ENCODE measurements around the gene TMEM225.
"Not testable (repeated sequence)": the region's sequence is repeated elsewhere in the genome, so short reads cannot be mapped to it uniquely, and the experiment has no call there.

TMEM225 gene, protein sequence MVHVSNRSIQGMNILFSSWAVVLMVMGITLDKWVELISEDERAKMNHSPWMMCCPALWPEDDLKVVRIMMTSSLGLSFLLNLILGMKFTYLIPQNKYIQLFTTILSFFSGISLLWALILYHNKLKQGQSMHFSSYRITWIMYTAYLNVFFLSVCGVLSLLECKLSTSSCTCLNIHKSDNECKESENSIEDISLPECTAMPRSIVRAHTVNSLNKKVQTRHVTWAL

DNA sequence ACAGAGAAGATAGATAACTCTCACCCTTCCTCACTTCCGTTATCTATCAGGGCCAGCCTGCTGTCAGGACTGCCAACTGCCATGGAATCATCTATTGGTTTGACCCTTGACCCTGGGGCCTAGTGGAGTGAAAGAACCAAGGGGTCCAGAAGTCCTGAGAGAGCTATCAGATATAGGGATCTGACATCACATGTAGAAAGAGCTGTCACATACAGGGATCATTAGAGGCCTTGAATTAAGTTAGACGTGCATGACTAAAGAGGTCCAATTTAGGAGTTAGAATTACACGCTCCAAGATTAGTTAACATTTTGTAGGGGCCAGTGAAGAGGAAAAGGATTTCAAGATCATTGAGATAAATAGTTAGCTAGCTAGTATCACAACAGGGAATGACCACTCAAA, at the start of gene TMEM225:
Gene TMEM225 (minus strand): TSS at position 101 of the 400 bp plus-strand sequence. CDS start 245 bp downstream, outside the sequence.
- DNase-seq, result no peak

DNA sequence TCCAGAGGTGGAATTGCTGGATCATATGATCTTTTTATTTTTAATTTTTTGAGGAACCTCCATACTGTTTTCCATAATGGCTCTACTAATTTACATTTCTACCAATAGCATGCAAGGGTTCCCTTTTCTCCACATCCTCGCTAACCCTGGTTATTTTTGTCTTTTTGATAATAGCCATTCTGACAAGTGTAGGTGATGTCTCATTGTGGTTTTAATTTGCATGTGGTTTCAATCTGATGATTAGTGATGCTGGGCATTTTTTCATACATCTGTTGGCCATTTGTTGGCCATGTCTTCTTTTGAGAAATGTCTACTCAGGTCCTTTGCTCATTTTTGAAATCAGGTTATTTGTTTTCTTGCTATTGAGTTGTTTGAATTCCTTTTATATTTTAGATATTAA, 38.6 kb upstream of the TMEM225 start:
- no peak for DNase-seq

DNA sequence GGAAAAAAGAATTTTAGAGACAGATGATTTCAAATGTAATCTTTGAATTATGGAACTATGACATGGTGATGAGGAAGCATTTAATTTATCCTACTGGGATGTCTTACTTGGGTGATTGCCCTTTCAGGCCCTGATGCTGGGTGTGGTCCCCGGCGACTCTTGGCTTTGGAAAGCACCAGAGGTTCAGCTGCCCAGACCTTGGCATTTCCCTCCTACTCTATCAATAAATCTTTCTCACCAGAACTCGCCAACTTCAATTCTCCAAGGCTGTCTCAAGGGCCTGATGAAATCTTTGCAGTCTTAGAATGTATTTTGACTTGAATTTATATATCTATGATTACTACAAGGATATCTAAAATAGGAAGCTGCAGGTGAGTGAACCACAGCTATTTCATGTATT, 35.5 kb upstream of the TMEM225 start:
- no peak for DNase-seq

DNA sequence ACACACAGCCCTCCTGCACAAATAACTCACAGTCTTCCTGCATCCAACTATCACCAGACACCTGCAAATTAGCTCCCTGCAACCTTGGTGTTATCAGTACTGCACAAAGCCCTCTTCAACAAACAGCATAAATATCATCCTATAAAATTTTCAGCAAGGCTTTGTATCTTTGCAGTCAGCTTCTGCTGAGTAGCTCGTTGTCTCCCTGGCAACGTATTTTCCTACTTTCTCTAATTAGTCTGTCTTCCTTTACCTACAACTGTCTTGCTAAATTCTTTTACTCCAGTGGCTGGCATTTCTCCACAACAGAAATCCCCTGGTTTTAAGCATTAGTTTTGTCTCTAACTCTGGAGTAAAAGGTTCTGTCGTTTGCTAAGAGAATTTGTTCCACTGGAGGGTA, 20.4 kb upstream of the TMEM225 start:
- DNase-seq, result no peak

DNA sequence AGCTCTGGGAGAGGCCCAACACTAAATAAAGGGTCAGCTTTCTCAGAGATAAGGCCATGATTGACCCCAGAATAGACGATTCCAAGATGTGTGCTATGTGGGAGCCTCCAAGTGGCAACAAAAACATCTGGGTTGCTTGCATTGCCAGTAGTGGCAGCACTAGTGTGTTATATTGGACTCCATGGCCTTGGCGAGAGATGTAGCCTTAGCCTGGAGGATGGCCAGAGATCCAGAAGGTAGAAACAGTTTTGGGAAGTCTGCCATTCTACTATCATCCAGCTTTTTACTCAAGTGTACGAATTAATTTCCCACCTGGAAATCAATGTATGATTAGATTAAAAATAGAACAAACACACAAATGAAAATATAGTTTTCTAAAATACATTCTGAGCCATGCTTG, 19.5 kb upstream of the TMEM225 start:
- DNase-seq, result no peak

DNA sequence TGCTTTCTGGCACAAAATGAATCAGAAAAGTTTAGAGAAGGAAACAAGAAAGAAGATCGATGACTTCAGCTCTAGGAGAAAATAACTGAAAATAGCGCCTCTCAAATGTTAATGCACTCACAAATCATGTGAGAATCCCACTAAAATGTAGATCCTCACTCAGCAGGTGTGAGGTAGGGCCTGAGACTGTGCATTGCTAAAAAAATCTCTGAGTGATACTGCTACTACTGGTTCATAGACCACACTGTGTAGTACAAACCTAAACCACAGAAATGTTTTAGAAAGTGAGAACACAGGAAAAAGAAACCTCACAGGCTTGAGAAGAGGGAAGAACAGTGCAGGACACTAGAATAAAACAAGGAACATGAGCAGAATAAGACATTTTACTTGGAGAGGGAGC, 18.5 kb upstream of the TMEM225 start:
- DNase-seq, result no peak

DNA sequence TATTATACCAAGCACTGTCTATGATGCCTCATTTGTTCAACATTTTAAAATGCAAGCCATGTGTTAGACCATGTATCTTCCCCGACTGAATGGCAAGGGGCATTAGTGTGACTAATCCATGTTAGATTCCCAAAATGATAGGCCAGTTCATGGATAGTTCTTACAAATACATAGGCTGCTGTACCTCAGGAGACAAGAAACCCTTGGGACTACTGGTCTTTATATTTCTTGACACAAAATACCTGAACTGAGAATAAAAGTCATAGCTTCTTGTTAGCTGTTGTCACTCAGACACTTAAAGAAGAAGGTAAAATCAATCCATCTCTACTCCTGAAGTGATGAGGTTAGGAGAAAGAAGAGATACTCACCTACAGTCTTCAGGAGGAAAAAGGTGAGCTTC, 16.4 kb upstream of the TMEM225 start, which contains the start of gene OR8D4:
Gene OR8D4 (plus strand): TSS at position 301 of the 400 bp plus-strand sequence. CDS start 4,265 bp downstream, outside the sequence.
- no peak for DNase-seq

DNA sequence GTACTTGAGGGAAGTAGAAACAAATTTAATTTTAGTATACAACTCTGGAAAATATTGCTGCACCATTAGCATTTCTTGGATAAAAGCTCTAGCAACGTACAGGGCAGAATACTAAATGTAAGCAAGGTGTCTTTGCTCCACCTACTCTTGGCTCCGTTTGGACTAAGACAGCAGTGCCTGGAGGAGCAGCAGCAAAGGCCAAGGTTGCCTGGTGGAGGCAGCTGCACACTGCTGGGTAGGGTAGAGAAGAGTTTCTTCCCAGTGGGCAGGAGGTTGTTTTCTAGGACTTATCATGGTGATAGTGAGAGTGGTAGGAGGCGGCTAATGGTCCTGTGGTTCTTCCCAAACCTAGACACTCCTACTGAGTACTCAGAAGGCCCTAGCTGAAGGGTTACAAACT, 14.3 kb upstream of the TMEM225 start:
- DNase-seq, result no peak

DNA sequence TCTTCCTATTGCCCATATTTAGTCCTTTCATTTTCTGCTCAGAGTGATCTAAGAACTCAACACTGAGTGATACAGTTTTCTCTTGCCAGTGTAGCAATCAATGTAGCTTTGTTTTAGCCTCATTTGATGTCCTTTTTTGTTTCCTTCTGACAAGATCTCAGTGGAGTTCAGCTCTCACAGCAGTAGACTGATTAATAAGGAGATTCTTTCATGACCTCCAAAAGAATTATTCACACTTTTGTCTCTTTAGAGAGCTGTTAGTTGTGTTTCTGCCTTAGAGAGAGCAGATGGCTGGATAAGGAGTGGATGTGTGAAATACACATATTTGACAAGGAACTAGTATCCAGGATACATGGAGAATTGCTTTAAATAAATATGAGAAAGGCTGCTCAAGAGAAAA, 6.6 kb upstream of the TMEM225 start:
- no peak for DNase-seq

DNA sequence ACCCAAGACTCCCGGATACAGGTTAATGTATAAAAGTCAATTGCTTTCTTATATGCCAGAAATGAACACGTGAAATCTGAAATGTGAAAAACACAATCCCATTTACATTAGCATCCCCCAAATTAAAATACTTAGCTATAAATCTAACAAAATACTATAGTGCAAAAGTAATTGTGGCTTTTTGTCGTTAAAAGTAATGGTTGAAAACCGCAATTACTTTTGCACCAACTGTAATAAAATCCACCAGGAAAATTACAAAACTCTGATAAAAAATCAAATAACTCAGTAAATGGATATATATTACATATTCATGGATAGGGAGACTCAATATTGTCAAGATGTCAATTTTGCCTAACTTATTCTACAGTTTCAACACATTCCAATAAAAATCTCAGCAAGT, 4.6 kb downstream of the TMEM225 start:
- DNase-seq, result no peak

DNA sequence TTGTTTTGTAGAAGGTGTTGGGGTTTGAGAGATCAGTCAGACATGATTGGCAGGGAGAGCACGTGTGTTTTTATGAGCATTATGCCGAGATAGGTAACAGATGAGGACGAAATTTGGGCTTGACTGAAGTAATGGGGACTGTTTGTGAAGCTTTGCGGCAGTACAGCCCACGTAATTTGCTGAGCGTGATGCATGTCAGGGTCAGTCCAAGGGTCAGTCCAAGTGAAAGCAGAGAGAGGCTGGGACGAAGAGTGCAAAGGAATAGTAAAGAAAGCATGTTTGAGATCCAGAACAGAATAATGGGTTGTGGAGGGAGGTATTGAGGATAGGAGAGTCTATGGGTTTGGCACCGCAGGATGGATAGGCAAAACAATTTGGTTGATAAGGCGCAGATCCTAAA, 17.7 kb downstream of the TMEM225 start:
- DNase-seq, result not testable (repeated sequence)

DNA sequence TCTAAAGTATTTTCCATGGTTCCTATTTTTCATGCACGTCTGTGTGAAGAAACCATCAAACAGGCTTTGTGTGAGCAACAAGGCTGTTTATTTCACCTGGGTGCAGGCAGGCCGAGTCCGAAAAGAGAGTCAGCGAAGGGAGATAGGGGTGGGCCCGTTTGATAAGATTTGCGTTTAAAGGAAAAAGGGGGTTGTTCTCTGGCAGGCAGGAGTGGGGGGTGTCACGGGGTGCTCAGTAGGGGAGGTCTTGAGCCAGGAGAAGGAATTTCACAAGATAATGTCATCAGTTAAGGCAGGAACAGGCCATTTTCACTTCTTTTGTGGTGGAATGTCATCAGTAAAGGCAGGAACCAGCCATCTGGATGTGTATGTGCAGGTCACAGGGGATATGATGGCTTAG, 20.2 kb downstream of the TMEM225 start:
- DNase-seq, result not testable (repeated sequence)

DNA sequence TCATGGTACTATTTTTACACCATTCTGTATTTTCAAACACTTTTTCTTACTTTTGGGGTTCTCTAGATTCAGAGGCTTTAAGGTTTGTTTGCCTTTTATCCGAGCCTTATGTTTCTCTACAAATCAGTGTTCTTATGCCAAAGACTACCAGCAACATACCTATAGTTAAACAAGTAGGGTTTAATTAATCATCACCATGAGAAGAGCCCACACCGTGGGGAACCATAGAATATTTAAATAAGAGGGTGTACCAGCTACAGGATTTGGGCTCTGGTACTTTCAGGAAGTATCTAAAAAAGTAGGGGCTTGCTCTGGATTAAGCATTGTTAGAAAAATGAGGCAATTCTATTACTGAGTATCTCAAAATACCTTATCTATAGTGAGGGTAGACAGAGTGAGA, 25.7 kb downstream of the TMEM225 start:
- DNase-seq, result no peak

DNA sequence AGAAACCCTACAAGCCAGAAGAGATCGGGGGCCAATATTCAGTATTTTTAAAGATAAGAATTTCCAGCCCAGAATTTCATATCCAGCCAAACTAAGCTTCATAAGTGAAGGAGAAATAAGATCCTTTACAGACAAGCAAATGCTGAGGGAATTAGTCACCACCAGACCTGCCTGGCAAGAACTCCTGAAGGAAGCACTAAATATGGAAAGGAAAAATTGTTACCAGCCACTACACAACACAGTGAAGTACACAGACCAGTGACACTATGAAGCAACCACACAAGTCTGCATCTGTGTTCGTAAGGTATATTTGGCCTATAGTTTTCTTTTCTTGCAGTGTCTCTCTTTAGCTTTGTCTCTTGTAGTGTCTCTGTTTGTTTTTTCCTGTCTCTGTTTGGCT, 29.0 kb downstream of the TMEM225 start:
- DNase-seq, result no peak

DNA sequence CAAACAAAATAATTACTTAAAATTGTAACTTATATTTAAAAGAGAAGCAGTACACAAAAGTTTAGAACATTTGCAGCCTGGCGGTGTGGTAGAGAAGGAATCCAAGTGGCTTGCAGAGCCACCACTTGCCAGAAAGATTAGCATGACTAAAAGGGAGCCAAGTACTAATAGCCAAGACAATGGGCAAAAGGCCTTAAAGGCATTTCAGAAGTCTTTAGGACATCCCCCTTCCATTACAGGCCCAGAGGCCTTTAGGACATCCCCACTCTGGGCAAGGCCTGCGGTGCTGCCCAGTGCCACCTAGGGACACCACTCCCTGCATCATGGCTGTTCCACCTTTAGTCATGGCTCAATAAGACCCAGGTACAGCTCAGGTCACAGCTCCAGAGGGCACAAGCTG, 32.4 kb downstream of the TMEM225 start:
- no peak for DNase-seq

DNA sequence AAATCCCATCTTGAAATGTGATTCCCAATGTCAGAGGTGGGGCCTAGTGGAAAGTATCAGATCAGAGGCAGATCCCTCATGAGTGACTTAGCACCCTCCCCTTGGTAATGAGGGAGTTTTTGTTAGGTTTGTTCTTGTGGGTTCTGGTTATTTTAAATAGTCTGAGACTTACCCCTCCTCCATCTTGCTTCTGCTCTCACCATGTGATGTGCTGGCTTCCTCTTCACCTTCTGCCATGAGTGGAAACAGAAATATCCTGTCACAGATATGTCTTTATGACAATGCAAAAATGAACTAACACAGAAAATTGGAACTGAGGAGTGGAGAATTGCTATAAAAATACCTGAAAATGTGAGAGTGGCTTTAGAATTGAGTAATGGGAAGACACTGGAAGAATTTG, 33.1 kb downstream of the TMEM225 start:
- no peak for DNase-seq

DNA sequence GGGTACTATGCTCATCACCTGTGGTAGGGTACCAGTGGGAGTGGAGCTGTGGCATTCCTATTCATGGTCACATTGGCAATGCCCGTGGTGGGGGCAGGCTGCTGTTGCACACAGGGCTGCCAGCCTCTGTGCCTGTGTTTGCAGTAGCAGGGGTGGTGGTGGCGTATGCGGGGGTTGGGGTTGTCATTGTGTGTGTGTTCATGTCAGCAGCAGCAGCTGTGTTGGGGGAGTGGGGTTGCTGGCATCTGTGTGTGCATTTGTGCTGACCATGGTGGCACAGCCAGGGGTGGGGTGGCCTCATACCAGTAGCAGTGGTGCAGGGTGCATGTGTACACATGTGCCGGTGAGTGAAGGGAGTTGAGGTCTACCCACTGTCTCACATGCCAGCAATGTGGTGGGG, 34.4 kb downstream of the TMEM225 start:
- no peak for DNase-seq

DNA sequence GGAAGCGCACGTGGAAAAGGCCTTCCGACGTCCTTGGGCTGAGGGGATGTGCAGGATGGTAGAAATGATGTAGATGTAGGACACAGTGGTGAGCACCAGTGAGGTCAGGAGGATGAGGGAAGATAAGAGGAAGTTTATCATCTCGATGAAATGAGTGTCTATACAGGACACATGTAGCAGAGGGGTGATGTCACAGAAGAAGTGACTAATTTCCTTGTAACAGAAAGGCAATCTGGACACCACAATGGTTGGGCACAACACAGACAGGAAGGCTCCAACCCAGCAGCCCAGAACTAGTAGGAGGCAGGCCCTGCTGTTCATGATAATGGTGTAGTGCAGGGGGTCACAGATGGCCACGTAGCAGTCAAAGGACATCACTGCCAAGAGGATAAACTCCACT, 44.3 kb downstream of the TMEM225 start:
- DNase-seq, result no peak

DNA sequence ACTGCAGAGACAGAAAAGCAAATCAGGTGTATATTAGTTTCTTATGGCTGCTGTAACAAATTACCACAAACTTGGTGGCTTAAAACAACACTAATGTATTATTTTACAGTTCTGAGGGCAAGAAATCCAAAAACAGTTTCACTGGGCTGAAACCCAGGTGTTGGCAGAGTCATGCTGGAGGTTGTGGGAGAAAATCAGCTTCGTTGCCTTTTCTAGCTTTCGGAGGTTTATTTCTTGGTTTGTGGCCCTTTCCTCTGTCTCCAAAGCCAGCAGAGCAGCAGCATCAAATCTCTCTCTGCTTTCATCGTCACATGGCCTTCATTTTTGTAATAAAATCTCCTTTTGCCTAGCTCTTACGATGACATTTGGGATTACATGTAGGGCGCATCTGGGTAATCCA, 46.3 kb downstream of the TMEM225 start:
- no peak for DNase-seq

DNA sequence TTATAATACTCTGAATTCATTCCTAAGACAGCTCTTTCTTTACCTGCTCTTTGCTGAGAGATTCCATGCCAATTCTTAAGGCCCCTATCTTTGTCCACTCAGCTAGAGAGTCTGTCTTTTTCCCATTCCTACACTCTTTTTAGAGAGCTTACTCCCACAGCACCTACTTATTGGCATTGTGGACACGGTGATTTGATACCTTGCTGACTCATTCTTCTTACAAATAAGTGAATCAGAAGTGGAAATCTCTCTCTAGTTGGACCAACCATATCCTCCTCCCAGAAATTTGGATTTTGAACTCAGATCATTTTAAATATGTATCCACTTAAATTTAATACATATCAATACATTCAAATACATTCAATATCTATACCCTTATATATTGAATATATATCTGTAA, 46.8 kb downstream of the TMEM225 start:
- no peak for DNase-seq

DNA sequence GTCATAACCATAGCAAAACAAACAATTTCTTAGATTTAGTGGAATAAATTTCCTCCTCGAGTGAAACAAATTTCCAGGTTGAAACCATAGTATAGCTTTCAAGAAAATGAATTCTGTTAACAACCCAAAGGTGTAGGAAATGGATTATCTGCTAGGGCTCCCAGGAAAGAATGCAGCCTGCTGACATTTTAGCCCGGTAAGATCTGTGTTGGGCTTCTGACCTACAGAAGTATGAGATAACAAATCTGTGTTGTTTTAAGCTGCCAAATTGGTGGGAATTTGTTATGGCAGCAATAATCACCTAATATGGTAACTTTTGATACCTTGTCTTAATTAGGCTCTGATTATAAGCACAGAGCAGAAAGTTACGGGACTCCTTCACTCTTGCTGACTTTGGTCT, 47.3 kb downstream of the TMEM225 start:
- no peak for DNase-seq

DNA sequence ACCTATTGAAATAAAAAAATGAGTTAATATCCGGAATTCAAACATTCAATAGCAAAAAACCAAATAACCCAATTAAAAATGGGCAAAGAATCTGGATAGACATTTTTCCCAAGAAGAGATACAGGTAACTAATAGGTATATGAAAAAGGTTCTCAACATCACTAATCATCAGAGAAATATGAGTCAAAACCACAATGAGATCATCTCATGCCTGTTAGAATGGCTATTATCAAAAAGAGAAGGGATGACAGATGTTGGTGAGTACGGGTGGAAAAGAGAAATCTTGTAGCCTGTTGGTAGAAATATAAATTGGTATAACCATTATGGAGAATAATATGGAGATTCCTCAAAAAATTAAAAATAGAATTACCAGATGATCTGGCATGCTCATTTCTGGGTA, 52.4 kb downstream of the TMEM225 start:
- no peak for DNase-seq

All from AML-193 (cell line).